Measurements from ENCODE around the gene TXNDC9. TPM values are rescaled to one million over a fixed set of nuclear protein-coding genes. Genes with fewer than 3 reads are reported as not detected.
"Not testable (repeated sequence)": the region's sequence is repeated elsewhere in the genome, so short reads cannot be mapped to it uniquely, and the experiment has no call there.

TXNDC9 gene
- total RNA-seq, 1 donor from 2014 or later = 32.7 TPM

DNA sequence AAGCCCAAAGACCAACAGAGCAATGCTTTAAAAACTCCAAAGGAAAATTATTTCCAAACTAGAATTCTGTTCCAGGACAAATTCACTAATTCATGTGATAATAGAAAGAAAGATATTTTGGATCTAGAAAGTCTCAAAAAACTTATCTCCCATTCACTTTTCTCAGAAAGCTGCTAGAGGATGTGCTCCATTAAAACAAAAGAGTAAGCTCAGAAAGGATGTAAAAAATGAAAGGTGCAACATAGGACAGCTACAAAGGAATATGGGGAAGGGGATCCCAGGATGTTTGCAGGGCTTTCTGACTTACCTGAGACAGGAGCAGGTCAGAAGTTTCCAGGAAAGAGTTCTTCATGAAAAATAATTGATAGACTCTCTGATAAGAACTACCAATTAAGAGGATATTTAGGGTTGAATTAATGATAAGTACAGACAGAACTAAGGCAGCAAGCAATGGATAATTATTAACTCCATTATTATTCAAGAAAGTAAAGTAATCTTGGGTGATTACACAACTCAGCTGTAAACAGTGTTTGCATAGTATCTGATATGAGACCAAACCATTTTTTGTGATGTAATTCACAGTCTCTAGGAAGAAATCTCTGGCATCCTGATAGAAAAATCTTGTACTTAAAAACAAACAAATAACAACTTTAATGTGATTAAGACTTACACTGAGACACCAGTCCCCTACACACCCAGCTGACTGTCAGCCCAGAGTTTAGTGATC lies 56.0 kb downstream of the TXNDC9 start:
- no peak for TF ChIP-seq CTCF (IDR thresholded peaks at IDR 0.05; ENCODE audit: unreplicated experiment)
- peaks cover 12% of the 10 kb centered on the region for H3K9me3 Mint-ChIP-seq (ENCODE audit: low read depth)
- H3K36me3 Mint-ChIP-seq (ENCODE audit: insufficient read depth) = peaks cover 11% of the 10 kb centered on the region
- H3K27ac Mint-ChIP-seq = no peak overlapping the region
- no peaks in the 10 kb centered on the region for H3K27me3 Mint-ChIP-seq
- no peak for DNase-seq (ENCODE audit: low spot score, unreplicated experiment)
- no peak overlapping the region for H3K4me3 Mint-ChIP-seq (ENCODE audit: low read depth)
- no peaks in the 10 kb centered on the region for H3K4me1 Mint-ChIP-seq (ENCODE audit: low read depth)

DNA sequence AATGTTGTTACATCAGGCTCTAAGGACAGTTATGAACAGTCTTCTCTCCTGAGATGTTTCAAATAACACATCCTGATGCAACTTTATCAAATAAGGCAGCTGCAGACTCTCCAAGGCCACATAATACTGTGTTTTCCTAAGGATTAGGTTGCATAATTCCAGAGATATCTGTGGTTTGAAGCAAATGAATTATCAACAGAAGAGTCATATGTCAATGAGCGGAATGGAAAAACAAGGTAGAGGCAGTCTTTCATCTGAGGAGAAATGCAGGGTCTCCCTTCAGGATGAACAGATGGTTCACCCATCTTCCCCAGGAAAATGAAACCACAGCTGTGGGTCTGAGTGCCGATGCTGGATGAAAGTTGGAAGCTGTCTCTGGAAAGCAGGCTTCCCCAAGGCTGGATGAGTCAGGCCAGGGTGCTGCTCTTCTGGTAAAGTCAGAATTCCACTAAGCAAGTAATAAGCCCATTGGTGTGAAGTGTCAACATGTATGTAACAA lies 57.3 kb downstream of the TXNDC9 start:
- Mint-ChIP-seq H3K36me3 (ENCODE audit: insufficient read depth) (peaks cover 11% of the 10 kb centered on the region), H3K27me3 (no peaks in the 10 kb centered on the region), H3K4me1 (ENCODE audit: low read depth) (no peaks in the 10 kb centered on the region), H3K27ac (no peak overlapping the region), H3K9me3 (ENCODE audit: low read depth) (peaks cover 12% of the 10 kb centered on the region), H3K4me3 (ENCODE audit: low read depth) (no peak overlapping the region)
- no peak for TF ChIP-seq CTCF (IDR thresholded peaks at IDR 0.05; ENCODE audit: unreplicated experiment)
- no peak for DNase-seq (ENCODE audit: low spot score, unreplicated experiment)

DNA sequence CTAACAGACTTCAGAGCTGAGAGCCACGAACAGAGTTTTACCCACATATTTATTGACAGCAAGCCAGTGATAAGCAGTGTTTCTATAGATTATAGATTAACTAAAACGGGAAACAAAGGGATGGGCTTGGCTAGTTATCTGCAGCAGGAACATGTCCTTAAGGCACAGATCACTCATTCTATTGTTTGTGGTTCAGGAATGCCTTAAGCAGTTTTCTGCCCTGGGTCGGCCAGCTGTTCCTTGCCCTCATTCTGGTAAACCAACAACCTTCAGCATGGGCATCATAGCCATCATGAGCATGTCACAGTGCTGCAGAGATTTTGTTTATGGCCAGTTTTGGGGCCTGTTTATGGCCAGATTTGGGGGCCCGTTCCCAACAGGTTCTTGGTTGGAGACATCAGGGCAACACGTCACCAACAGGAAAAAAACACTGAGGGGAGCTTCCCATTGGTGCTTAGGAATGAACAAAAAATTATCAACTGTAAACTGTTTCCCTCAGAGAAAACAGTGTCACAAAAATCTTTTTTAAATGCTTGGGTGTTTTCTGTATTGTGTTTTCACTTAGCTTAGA lies 57.9 kb downstream of the TXNDC9 start:
- not testable (repeated sequence) for H3K4me1 Mint-ChIP-seq (ENCODE audit: low read depth); DNase-seq (ENCODE audit: low spot score, unreplicated experiment); H3K4me3 Mint-ChIP-seq (ENCODE audit: low read depth); H3K27ac Mint-ChIP-seq; H3K27me3 Mint-ChIP-seq
- H3K9me3 Mint-ChIP-seq (ENCODE audit: low read depth) = peaks cover 12% of the 10 kb centered on the region
- peaks cover 11% of the 10 kb centered on the region for H3K36me3 Mint-ChIP-seq (ENCODE audit: insufficient read depth)

- H3K9me3 Mint-ChIP-seq (ENCODE audit: low read depth) = peaks cover 19% of the 10 kb centered on the region
- DNase-seq (ENCODE audit: low spot score, unreplicated experiment) = no peak
- H3K36me3 Mint-ChIP-seq (ENCODE audit: insufficient read depth) = peaks cover 11% of the 10 kb centered on the region
- H3K27ac Mint-ChIP-seq = no peak overlapping the region
- TF ChIP-seq CTCF (IDR thresholded peaks at IDR 0.05; ENCODE audit: unreplicated experiment) = no peak
- no peaks in the 10 kb centered on the region for H3K27me3 Mint-ChIP-seq
- no peak overlapping the region for H3K4me3 Mint-ChIP-seq (ENCODE audit: low read depth)
- H3K4me1 Mint-ChIP-seq (ENCODE audit: low read depth) = no peaks in the 10 kb centered on the region
Observed at GRCh38 chr2:99275882-99276281, 60.3 kb downstream of the TXNDC9 start.

Other genes starting within 250 kb of the TXNDC9 start
- 16.0 and 19.6 TPM in 2 replicates for gene C2orf15, start 194.6 kb downstream of the TXNDC9 start, total RNA-seq
- 12.3 and 13.8 TPM in 2 replicates for gene TSGA10, start 181.4 kb downstream of the TXNDC9 start, total RNA-seq
- gene LIPT1, start 181.4 kb downstream of the TXNDC9 start, total RNA-seq = 5.3 and 6.3 TPM in 2 replicates
- gene MITD1, start 155.3 kb downstream of the TXNDC9 start, total RNA-seq = 37.8 and 38.4 TPM in 2 replicates
- 32.6 and 37.3 TPM in 2 replicates for gene MRPL30, start 155.1 kb downstream of the TXNDC9 start, total RNA-seq
- gene LYG2, start 80.7 kb downstream of the TXNDC9 start, total RNA-seq = not detected in 2 replicates
- 3.3 and 3.4 TPM in 2 replicates for gene LYG1, start 35.1 kb downstream of the TXNDC9 start, total RNA-seq
- 40.1 and 41.9 TPM in 2 replicates for gene EIF5B, start 1.1 kb upstream of the TXNDC9 start, total RNA-seq
- gene REV1, start 153.7 kb upstream of the TXNDC9 start, total RNA-seq = 45.6 and 53.7 TPM in 2 replicates